ENCODE results near the gene PVALB.

GRCh38 chr22:36831206-36831605, 14.4 kb upstream of the PVALB start:
- no peak for TF ChIP-seq CTCF (IDR thresholded peaks at IDR 0.05)
- TF ChIP-seq POLR2A (IDR thresholded peaks at IDR 0.05), result no peak

Measured in heart left ventricle (tissue), 13 donors.